Cortex of kidney (tissue), 1 donor: Measurements from ENCODE around the gene MCM6.
"Not testable (repeated sequence)": the region's sequence is repeated elsewhere in the genome, so short reads cannot be mapped to it uniquely, and the experiment has no call there.

Experiments
- DNase-seq: peaks from one replicate; lab custom pipeline; 2025; lab: John Stamatoyannopoulos, UW

MCM6 gene

GRCh38 chr2:135876066-135876711, at the start of gene MCM6:
MCM6 (minus strand) TSS chr2:135876443; CDS start chr2:135876365, 78 bp downstream.
- peak; percentile 75 for DNase-seq

GRCh38 chr2:135925571-135925970, 49.3 kb upstream of the MCM6 start:
- DNase-seq = no peak

GRCh38 chr2:135916207-135916606, 40.0 kb upstream of the MCM6 start:
- no peak for DNase-seq

GRCh38 chr2:135914485-135914884, 38.2 kb upstream of the MCM6 start:
- DNase-seq = no peak

- DNase-seq = no peak
Measured at GRCh38 chr2:135913727-135914365, 37.6 kb upstream of the MCM6 start.

GRCh38 chr2:135909976-135910375, 33.7 kb upstream of the MCM6 start:
- no peak for DNase-seq

GRCh38 chr2:135905679-135906078, 29.4 kb upstream of the MCM6 start:
- DNase-seq = no peak

GRCh38 chr2:135904341-135904989, 28.2 kb upstream of the MCM6 start:
- DNase-seq = no peak

- DNase-seq = no peak
Measured at GRCh38 chr2:135903650-135904049, 27.4 kb upstream of the MCM6 start.

- no peak for DNase-seq
Measured at GRCh38 chr2:135899567-135899966, 23.3 kb upstream of the MCM6 start.

GRCh38 chr2:135898234-135898786, 22.1 kb upstream of the MCM6 start:
- DNase-seq = no peak

- DNase-seq = no peak
Measured at GRCh38 chr2:135894930-135895329, 18.7 kb upstream of the MCM6 start.

- no peak for DNase-seq
Measured at GRCh38 chr2:135893374-135893794, 17.1 kb upstream of the MCM6 start.

- DNase-seq = no peak
Measured at GRCh38 chr2:135890835-135891234, 14.6 kb upstream of the MCM6 start.

GRCh38 chr2:135890149-135890548, 13.9 kb upstream of the MCM6 start:
- DNase-seq = no peak

GRCh38 chr2:135888587-135888986, 12.3 kb upstream of the MCM6 start:
- not testable (repeated sequence) for DNase-seq

- DNase-seq = no peak
Measured at GRCh38 chr2:135885709-135886108, 9.5 kb upstream of the MCM6 start.

- DNase-seq = no peak
Measured at GRCh38 chr2:135882415-135882814, 6.2 kb upstream of the MCM6 start.

- DNase-seq = not testable (repeated sequence)
Measured at GRCh38 chr2:135876770-135877169, 527 bp upstream of the MCM6 start.

- no peak for DNase-seq
Measured at GRCh38 chr2:135875491-135876065, 665 bp downstream of the MCM6 start.

GRCh38 chr2:135874777-135875365, 1.4 kb downstream of the MCM6 start:
- DNase-seq = no peak

GRCh38 chr2:135870571-135870970, 5.7 kb downstream of the MCM6 start:
- DNase-seq = no peak
